Measurements from ENCODE around the gene ATP2B3.

ATP2B3 gene

GRCh38 chrX:153539171-153539978, 21.9 kb downstream of the ATP2B3 start:
- DNase-seq: peak; percentile 72

GRCh38 chrX:153539979-153540358, 22.5 kb downstream of the ATP2B3 start:
- DNase-seq: no peak

GRCh38 chrX:153544727-153545126, 27.3 kb downstream of the ATP2B3 start:
- no peak for DNase-seq

DNA sequence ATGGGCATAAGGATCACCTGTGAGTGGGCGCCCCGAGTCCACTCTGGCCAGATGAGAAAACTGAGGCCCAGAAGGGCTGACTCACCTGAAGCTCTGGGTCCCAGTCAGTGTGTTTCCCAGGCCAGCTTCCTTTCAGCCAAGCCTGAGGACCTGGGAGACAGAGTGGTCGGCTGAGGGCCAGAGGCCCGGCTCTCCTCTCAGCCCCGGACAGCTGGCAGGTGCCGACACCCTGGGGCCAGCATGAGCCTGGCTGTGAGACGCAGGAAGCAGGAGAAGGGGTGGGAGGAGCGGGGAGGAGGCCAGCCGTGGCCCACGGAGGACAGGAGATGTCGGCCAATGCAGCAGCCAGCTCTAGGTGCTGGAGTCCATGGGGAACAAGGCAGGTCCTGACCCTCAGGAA, 28.9 kb downstream of the ATP2B3 start:
- DNase-seq: no peak

DNA sequence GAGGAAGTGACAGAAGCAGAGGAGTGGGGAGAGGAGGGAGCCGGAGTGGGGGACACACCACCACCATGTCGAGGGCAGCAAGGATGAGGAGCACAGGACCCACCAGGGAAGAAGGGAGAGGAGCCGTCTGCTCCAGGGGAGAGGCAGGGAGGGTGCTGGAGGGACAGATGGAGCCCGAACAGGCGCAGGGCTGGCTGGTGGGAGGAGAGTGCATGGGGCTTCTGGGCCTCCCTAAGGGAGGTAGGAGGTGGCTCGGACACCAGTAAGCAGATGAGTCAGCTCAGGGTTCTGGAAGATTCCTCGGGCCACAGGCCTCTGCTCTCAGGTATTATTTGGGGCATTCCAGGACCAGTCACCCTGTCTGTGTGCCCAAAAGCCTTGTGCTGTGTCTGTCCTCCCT, 29.8 kb downstream of the ATP2B3 start:
- DNase-seq: no peak

DNA sequence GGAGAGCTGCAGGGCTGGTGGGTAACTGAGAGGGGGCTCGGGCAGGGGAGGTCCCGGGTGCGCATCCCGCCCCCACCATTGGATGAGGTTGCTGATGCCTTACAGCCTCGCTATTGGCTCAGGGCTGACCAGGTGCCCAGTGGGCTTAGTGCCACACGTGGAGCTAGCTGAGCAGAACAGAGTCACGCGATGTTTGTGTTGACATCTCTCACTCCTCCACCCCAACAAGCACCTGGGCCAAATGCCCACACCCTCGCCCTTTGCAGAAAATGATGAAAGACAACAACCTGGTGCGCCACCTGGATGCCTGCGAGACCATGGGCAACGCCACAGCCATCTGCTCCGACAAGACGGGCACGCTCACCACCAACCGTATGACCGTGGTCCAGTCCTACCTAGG, 31.8 kb downstream of the ATP2B3 start:
- DNase-seq: no peak

DNA sequence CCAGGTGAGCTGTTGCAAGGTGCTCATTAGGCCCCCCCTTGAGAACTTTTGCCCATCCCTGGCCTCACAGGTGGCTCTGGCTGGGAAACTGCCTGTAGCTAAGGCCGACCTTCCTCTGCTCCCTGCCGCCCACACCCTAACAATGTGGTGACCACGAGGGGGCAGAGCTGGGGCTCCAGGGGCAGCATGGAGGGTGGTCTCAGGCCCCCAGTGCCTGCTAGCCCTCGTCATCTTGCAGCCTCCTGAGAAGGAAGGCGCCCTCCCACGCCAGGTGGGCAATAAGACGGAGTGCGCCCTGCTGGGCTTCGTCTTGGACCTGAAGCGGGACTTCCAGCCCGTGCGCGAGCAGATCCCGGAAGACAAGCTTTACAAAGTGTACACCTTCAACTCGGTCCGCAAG, 32.4 kb downstream of the ATP2B3 start:
- DNase-seq: no peak

DNA sequence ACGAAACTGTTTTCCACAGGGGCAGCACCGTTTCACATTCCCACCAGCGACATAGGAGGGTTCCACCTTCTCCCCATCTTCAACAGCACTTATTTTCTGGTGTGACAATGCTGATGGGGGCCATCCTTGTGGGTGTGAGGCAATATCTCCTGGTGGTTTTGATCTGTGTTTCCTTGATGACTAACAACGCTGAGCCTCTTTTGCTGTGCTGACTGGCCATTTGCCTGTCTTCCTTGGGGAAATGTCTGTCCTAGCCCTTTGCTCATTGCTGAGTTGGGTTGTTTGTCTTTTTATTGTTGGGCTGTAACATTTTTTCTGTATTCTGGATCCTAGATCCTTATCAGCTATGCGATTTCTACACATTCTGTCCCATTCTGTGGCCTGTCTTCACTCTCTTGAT, 33.7 kb downstream of the ATP2B3 start:
- no peak for DNase-seq

- peak; percentile 75 for DNase-seq
Observed at GRCh38 chrX:153554519-153555167, 37.2 kb downstream of the ATP2B3 start.

- no peak for DNase-seq
Observed at GRCh38 chrX:153556767-153557166, 39.3 kb downstream of the ATP2B3 start.

DNA sequence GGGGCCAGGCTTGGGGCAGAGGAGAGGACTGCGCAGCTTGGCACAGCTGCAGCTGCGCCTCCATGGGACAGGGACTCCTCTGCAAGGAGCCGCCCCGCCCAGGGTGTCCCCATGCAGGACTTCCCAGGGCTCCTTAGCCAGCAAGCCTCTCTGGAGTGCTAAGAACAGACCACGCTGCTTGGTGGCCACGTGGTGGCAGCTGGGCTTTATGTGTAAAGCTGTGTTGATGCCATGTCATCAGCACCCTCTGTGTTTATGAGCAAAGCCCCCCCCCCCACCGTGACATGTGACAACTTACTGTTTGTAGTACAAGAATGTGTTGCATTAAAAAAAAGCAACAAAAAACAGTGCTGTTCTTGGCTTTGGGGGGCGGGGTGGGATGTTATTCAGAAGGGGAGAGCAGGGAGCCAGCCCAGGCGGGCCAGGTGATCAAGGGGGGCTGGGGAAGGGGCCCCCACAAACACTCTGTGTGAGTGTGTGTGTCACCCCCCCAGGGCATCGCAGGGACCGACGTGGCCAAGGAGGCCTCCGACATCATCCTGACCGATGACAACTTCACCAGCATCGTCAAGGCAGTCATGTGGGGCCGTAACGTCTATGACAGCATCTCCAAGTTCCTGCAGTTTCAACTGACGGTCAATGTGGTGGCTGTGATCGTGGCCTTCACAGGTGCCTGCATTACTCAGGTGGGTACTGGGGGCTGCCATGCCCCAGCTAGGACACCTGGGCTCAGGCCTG, 40.3 kb downstream of the ATP2B3 start:
- no peak for DNase-seq

DNA sequence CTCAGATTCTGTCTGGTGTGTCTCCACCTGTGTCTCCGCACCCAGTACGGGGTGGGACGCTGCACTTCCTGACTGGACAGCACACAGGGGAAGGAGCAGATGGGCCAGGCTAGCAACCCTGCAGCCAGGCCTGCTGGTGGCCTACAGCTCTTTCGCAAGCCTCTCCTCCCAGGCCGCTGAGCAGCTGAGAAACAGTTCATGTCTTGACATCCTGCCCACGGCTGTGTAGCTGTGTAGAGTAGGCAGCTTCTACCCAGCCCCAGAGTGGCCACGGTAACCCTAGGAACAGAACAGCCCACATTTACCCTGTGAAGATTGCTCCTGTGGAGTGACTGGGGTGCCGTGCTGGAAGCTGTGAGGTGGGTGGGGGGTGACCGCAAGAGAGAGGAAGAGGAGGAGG, 42.6 kb downstream of the ATP2B3 start:
- DNase-seq: no peak

DNA sequence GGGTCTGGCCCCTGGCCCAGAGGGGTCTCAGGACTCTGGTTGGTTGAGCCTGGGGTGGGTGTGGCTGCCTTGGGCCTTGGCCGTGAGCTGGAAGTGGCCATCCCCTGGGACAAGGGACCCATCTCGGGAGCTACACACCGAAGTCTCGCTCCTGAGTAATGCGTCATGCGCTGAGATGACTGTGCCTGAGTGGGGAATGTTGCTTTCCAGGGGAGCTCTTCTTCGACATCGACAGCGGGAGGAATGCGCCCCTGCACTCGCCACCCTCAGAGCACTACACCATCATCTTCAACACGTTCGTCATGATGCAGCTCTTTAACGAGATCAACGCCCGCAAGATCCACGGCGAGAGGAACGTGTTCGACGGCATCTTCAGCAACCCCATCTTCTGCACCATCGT, 43.0 kb downstream of the ATP2B3 start:
- no peak for DNase-seq

- no peak for DNase-seq
Observed at GRCh38 chrX:153561337-153561736, 43.9 kb downstream of the ATP2B3 start.

DNA sequence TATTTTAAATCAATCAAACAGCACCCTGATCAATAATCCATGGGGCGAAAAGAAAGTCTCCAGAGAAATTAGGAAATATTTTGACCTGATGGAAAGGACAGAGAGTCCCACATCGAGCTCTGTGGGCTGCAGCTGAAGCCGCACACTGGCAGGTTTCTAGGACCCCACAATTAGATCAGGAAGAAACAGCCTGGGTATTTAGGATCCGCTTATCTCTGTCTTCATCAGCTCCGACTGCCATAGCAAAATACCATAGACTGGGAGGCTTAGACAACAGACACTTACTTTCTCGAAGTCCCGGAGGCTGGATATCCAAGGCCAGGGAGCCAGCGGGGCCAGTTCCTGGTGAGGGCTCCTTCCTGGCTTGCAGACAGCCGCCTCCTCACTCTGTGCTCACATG, 45.1 kb downstream of the ATP2B3 start:
- no peak for DNase-seq

GRCh38 chrX:153564047-153564606, 46.7 kb downstream of the ATP2B3 start:
- no peak for DNase-seq

- no peak for DNase-seq
Observed at GRCh38 chrX:153565996-153566580, 48.6 kb downstream of the ATP2B3 start.

DNA sequence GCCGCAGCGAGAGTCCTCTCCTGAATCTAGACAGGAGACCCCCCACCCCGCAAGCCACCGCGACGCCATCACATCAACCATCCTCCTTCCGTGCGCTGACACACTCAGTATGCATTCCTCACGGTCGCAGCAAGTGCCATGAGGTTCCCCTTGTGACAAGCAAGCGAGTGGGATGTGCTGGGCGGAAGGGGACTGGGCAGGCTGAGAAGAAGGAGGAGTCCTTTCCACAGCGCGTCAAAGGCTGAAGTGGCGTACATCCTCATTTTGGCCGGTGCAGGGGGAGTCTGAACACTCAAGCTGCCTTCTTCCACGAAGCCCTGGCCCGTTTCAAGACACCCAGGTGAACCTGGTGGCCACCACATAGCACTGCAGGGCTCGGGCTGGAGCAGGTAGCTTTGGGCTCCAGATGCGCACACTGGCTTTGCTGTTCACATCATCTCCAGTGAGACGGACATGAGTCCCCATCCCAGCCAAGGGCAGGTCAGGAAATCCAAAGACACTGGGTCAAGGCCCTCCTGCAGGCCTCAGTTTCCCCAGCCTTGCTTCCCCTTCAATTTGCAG, 51.1 kb downstream of the ATP2B3 start:
- no peak for DNase-seq

GRCh38 chrX:153569475-153569874, 52.0 kb downstream of the ATP2B3 start:
- no peak for DNase-seq

GRCh38 chrX:153571534-153571908, 54.1 kb downstream of the ATP2B3 start:
- DNase-seq: no peak

GRCh38 chrX:153572601-153573000, 55.2 kb downstream of the ATP2B3 start:
- DNase-seq: no peak

GRCh38 chrX:153573984-153574383, 56.5 kb downstream of the ATP2B3 start:
- DNase-seq: no peak
